WERI-Rb-1 (cell line): Measurements from ENCODE around the gene PRLHR.

ENCODE experiments used
- DNase-seq: peaks from one replicate; pipeline ENCODE4 v3.0.0-alpha.2; 2020
- H3K27ac ChIP-seq: fragments of 250-450 bp; sonication (Bioruptor Pico); 2 replicates; pipeline ENCODE4 v1.5.1; 2020; ENCODE audit warnings: mild to moderate bottlenecking, moderate library complexity
- H3K27me3 ChIP-seq: fragments of 250-450 bp; sonication (Bioruptor Pico); 2 replicates; pipeline ENCODE4 v1.5.1; 2021; ENCODE audit warnings: mild to moderate bottlenecking, low read depth, moderate library complexity; ENCODE audit not compliant: insufficient read depth, severe bottlenecking
- H3K36me3 ChIP-seq: fragments of 250-450 bp; sonication (Bioruptor Pico); 2 replicates; pipeline ENCODE4 v1.5.1; 2020; ENCODE audit warnings: mild to moderate bottlenecking, moderate library complexity
- H3K4me3 ChIP-seq: 2 replicates; pipeline ENCODE4 v1.5.1; 2011; ENCODE audit warnings: low read depth, mild to moderate bottlenecking, control low read depth, low read length
- H3K9me3 ChIP-seq: fragments of 250-450 bp; sonication (Bioruptor Pico); 2 replicates; pipeline ENCODE4 v1.5.1; 2021; ENCODE audit warnings: mild to moderate bottlenecking, moderate library complexity; ENCODE audit not compliant: severe bottlenecking
- TF ChIP-seq, protein P1 (sequence below): IDR thresholded peaks from 2 replicates; pipeline ENCODE4 v1.5.1; 2011; ENCODE audit warnings: low read depth, mild to moderate bottlenecking, control low read depth, inconsistent platforms, low read length

The PRLHR gene

GRCh38 chr10:118564652-118565051, 30.8 kb downstream of the PRLHR start:
- no peaks in the 10 kb centered on the region for H3K27me3 ChIP-seq
- no peaks in the 10 kb centered on the region for H3K36me3 ChIP-seq
- TF ChIP-seq, protein P1, sequence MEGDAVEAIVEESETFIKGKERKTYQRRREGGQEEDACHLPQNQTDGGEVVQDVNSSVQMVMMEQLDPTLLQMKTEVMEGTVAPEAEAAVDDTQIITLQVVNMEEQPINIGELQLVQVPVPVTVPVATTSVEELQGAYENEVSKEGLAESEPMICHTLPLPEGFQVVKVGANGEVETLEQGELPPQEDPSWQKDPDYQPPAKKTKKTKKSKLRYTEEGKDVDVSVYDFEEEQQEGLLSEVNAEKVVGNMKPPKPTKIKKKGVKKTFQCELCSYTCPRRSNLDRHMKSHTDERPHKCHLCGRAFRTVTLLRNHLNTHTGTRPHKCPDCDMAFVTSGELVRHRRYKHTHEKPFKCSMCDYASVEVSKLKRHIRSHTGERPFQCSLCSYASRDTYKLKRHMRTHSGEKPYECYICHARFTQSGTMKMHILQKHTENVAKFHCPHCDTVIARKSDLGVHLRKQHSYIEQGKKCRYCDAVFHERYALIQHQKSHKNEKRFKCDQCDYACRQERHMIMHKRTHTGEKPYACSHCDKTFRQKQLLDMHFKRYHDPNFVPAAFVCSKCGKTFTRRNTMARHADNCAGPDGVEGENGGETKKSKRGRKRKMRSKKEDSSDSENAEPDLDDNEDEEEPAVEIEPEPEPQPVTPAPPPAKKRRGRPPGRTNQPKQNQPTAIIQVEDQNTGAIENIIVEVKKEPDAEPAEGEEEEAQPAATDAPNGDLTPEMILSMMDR: peak; percentile 28; the same call in 1 of the 2 replicates
- peaks cover 3% of the 10 kb centered on the region for H3K9me3 ChIP-seq
- peak; percentile 22 for DNase-seq
- no peak overlapping the region for H3K27ac ChIP-seq
- no peak overlapping the region for H3K4me3 ChIP-seq

DNA sequence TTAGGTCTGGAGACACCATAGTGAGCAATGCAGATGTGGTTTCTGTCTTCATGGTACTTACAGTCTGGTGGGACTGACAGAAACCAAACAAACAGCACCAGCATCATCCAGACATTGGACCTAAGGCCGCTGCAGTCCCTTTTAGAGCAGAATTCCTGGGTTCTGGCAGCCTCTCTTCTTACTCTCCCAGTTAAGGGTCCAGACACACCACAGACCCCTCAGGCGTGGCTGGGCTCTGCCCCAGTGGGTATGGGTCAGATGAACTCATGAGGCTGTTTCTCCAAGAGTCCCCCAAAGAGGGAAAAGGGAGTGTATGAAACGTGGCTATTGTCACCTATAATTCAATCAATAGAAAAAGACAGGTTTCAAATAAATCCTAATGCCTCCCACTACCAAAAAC, 31.3 kb downstream of the PRLHR start:
- TF ChIP-seq, protein P1: no peak
- H3K4me3 ChIP-seq: no peak overlapping the region
- no peak overlapping the region for H3K27ac ChIP-seq
- no peak for DNase-seq
- peaks cover 3% of the 10 kb centered on the region for H3K9me3 ChIP-seq
- H3K27me3 ChIP-seq: no peaks in the 10 kb centered on the region
- H3K36me3 ChIP-seq: no peaks in the 10 kb centered on the region

DNA sequence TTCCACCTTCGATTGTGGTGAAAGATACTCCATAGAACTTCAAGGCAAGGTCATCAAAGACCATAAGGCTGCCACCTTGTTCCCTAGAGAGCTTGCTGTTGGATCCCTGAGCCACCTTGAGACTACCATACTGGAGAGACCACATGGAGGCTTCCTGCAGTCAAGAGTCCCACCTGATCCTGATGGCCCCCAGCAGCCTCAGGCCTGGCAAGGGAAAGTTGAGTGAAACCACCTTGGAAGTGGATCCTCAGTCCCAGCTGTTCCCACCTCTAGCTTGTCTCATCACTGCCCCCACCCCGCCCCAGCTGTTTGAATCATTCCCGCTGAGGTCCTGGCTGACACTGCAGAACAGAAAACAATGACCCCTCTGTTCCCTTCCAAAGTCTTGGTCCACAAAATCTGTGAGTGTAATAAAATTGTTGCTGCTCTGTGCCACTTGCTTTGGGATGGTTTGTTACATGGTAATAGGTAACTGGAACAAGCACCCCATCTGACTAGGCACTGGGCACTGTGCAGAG, 32.0 kb downstream of the PRLHR start:
- TF ChIP-seq, protein P1: no peak
- no peak overlapping the region for H3K27ac ChIP-seq
- DNase-seq: no peak
- H3K27me3 ChIP-seq: no peaks in the 10 kb centered on the region
- peaks cover 3% of the 10 kb centered on the region for H3K9me3 ChIP-seq
- H3K4me3 ChIP-seq: no peak overlapping the region
- H3K36me3 ChIP-seq: no peaks in the 10 kb centered on the region

- Histone ChIP-seq H3K27me3 (no peaks in the 10 kb centered on the region), H3K27ac (no peak overlapping the region), H3K4me3 (no peak overlapping the region), H3K9me3 (peaks cover 3% of the 10 kb centered on the region), H3K36me3 (no peaks in the 10 kb centered on the region)
- TF ChIP-seq, protein P1: no peak
- no peak for DNase-seq
These were observed 32.6 kb downstream of the PRLHR start for GRCh38 chr10:118562851-118563250.

DNA sequence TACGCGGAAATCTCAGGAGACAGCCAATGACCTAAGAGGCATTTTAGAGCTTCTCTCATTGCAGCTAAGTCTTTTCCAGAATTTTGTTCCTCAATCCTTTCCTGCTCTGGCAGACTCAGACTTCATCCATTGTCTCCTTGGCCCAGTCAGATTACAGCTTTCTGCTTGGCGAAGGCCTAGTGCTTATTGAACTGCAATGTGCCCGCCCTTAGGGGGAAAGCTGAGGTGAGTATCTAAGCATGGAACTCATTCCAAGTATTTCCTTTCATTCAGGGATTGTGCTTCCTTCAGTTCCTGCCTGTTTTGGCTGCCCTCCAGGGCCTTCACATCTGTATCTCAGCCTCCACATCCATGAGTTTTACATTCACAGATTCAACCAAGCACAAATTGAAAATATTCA, 37.5 kb downstream of the PRLHR start:
- Histone ChIP-seq H3K4me3 (no peak overlapping the region), H3K27me3 (peaks cover 3% of the 10 kb centered on the region), H3K27ac (no peak overlapping the region), H3K9me3 (peaks cover 3% of the 10 kb centered on the region), H3K36me3 (no peaks in the 10 kb centered on the region)
- TF ChIP-seq, protein P1: no peak
- DNase-seq: no peak

GRCh38 chr10:118551535-118552100, 43.8 kb downstream of the PRLHR start:
- no peak overlapping the region for H3K27ac ChIP-seq
- TF ChIP-seq, protein P1: no peak
- H3K36me3 ChIP-seq: no peaks in the 10 kb centered on the region
- H3K4me3 ChIP-seq: no peak overlapping the region
- peaks cover 19% of the 10 kb centered on the region for H3K27me3 ChIP-seq
- H3K9me3 ChIP-seq: no peaks in the 10 kb centered on the region
- no peak for DNase-seq
